K562 (cell line): ENCODE measurements around the gene HCAR3. TPM values are rescaled to one million over a fixed set of nuclear protein-coding genes. Genes with fewer than 3 reads are reported as not detected.

ENCODE experiments used
- CTCF ChIP-seq, 3 experiments: IDR thresholded peaks in 2 of 3; conservative IDR thresholded peaks in 1 of 3; 2 replicates each; pipeline ENCODE4 v1.5.1; 2011 to 2012; ENCODE audit warnings: low read length in 3 of 3, mild to moderate bottlenecking in 3 of 3, control low read depth in 2 of 3, improper control_type of control experiment in 1 of 3, inconsistent platforms in 1 of 3, low read depth in 1 of 3, mixed read lengths in 1 of 3, moderate library complexity in 1 of 3; ENCODE audit not compliant: insufficient read depth in 2 of 3
- EGR1 ChIP-seq: fragments of 450-650 bp; conservative IDR thresholded peaks from 2 replicates; pipeline ENCODE4 v1.6.1; 2017; ENCODE audit warnings: mild to moderate bottlenecking
- ETV6 ChIP-seq, 3 experiments: fragments of 150-350 bp in 1 of 3; sonication (generic) in 1 of 3; formaldehyde crosslinking in 1 of 3; IDR thresholded peaks; 2 replicates each; pipeline versions ENCODE4 v1.6.1 to v1.8.0; 2014 to 2022; ENCODE audit warnings: borderline replicate concordance in 2 of 3, low read depth in 2 of 3, antibody characterized with exemption in 1 of 3, low read length in 1 of 3, mild to moderate bottlenecking in 1 of 3, missing genetic modification reagents in 1 of 3
- GATAD2B ChIP-seq: fragments of 450-650 bp; IDR thresholded peaks from 2 replicates; pipeline ENCODE4 v1.6.1; 2017; ENCODE audit warnings: mild to moderate bottlenecking, borderline replicate concordance
- HDGF ChIP-seq: fragments of 450-650 bp; IDR thresholded peaks from 2 replicates; pipeline ENCODE4 v1.6.1; 2016
- HOMEZ ChIP-seq: fragments of 250-450 bp; sonication (Bioruptor Pico); IDR thresholded peaks from 2 replicates; pipeline ENCODE4 v1.4.0; 2020; ENCODE audit warnings: mild to moderate bottlenecking, moderate library complexity
- MTA1 ChIP-seq: fragments of 450-650 bp; IDR thresholded peaks from 2 replicates; pipeline ENCODE4 v1.6.1; 2017; ENCODE audit warnings: borderline replicate concordance
- NBN ChIP-seq: fragments of 450-650 bp; IDR thresholded peaks from 2 replicates; pipeline ENCODE4 v1.6.1; 2016; ENCODE audit warnings: low read depth, mild to moderate bottlenecking
- POLR3G ChIP-seq: IDR thresholded peaks from 2 replicates; pipeline ENCODE4 v1.6.1; 2011; ENCODE audit not compliant: insufficient read length, insufficient replicate concordance; ENCODE audit errors: extremely low read depth
- PRDM10 ChIP-seq: fragments of 450-650 bp; IDR thresholded peaks from 2 replicates; pipeline ENCODE4 v1.6.1; 2018; ENCODE audit not compliant: partially characterized antibody
- RBM14 ChIP-seq: fragments of 200-400 bp; formaldehyde crosslinking; IDR thresholded peaks from 2 replicates; pipeline ENCODE4 v1.6.1; 2018; ENCODE audit warnings: low read depth, mild to moderate bottlenecking, low read length, moderate library complexity, borderline replicate concordance; ENCODE audit not compliant: insufficient read depth
- YY1 ChIP-seq, 3 experiments: IDR thresholded peaks; 2 replicates each; pipeline ENCODE4 v1.6.1; 2011; ENCODE audit warnings: low read length in 2 of 3, mild to moderate bottlenecking in 2 of 3, moderate library complexity in 2 of 3, borderline replicate concordance in 1 of 3, control low read depth in 1 of 3, low read depth in 1 of 3; ENCODE audit not compliant: insufficient read depth in 3 of 3, insufficient replicate concordance in 2 of 3, control insufficient read depth in 1 of 3, insufficient read length in 1 of 3; ENCODE audit errors: extremely low read depth in 1 of 3
- ZNF3 ChIP-seq: fragments of 250-450 bp; sonication (Bioruptor Pico); IDR thresholded peaks from 2 replicates; pipeline ENCODE4 v1.5.0; 2021; ENCODE audit warnings: mild to moderate bottlenecking, moderate library complexity
- ZNF77 ChIP-seq: fragments of 250-450 bp; sonication (Bioruptor Pico); IDR thresholded peaks from 2 replicates; pipeline ENCODE4 v1.5.0; 2020
- ZNF780A ChIP-seq: fragments of 250-450 bp; sonication (Bioruptor Pico); IDR thresholded peaks from 2 replicates; pipeline ENCODE4 v1.5.0; 2021; ENCODE audit warnings: mild to moderate bottlenecking
- polyA plus RNA-seq, 8 experiments: library from polyadenylated mRNA; depleted of rRNA in 4 of 8; stranded (reverse) in 5 of 8; unstranded in 3 of 8; fragments of >200 nt; fragmentation: Nextera tagmentation in 2 of 8; fragmentation: Illumina TruSeq in 1 of 8; extraction: Ambion mirVana in 2 of 8; extraction: Trizol in 1 of 8; gene quantifications; 2 replicates each; pipeline versions ENCODE4 v1.2.1 to v1.2.3, GENCODE V29; 2011 to 2014; ENCODE audit warnings: inconsistent platforms in 1 of 8, missing spikeins in 1 of 8
- total RNA-seq, 7 experiments: library from RNA; depleted of rRNA in 6 of 7; stranded (reverse); fragments of >200 nt in 6 of 7; fragmentation: Illumina TruSeq in 2 of 7; extraction: Trizol in 2 of 7; gene quantifications; 2 replicates each; pipeline versions ENCODE4 v1.2.1 to v1.2.3, GENCODE V29; 2011 to 2021; ENCODE audit warnings: low replicate concordance in 1 of 7
- TF ChIP-seq, protein P1 (sequence below): sonication (generic); IDR thresholded peaks from 2 replicates; pipeline ENCODE4 v1.6.1; 2016

The HCAR3 gene
- total and polyA plus RNA-seq, 9 of the 15 experiments (the other 6 are each of a cell fraction or from before 2014, with no cell fraction given): not detected

GRCh38 chr12:122752464-122753318, 36.1 kb upstream of the HCAR3 start, which contains the start of gene DENR (continued):
- TF ChIP-seq CTCF (IDR thresholded peaks at IDR 0.05 in 2 of 3, conservative IDR thresholded peaks at IDR 0.05 in 1 of 3; ENCODE audit: insufficient read depth in 2 of 3, low read depth in 1 of 3, low read length in 3 of 3): peak; percentile 96 to 98 (median 98)
- TF ChIP-seq ZNF780A (CRISPR knock-in tag): no peak
- TF ChIP-seq, protein P1, sequence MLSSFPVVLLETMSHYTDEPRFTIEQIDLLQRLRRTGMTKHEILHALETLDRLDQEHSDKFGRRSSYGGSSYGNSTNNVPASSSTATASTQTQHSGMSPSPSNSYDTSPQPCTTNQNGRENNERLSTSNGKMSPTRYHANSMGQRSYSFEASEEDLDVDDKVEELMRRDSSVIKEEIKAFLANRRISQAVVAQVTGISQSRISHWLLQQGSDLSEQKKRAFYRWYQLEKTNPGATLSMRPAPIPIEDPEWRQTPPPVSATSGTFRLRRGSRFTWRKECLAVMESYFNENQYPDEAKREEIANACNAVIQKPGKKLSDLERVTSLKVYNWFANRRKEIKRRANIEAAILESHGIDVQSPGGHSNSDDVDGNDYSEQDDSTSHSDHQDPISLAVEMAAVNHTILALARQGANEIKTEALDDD: peak; percentile 92
- 0 out of 2 replicates have a peak, but pooled peaks have one; percentile 32 for TF ChIP-seq GATAD2B
- TF ChIP-seq EGR1: peak; percentile 99
- 0 out of 2 replicates have a peak, but pooled peaks have one; percentile 35 for TF ChIP-seq RBM14
- TF ChIP-seq YY1 (IDR thresholded peaks at IDR 0.05; ENCODE audit: borderline replicate concordance in 1 of 3, control insufficient read depth in 1 of 3, extremely low read depth in 1 of 3, insufficient read depth in 3 of 3, insufficient read length in 1 of 3, insufficient replicate concordance in 2 of 3, low read depth in 1 of 3, low read length in 2 of 3): peak in 2 of 3 experiments; percentile 41 to 44
- TF ChIP-seq ETV6 (IDR thresholded peaks at IDR 0.05; ENCODE audit: borderline replicate concordance in 1 of 2, low read depth in 2 of 2, low read length in 1 of 2): 0 out of 4 replicates have a peak, but pooled peaks of 1 of the 2 experiments have one; percentile 35
- TF ChIP-seq ETV6 (CRISPR knock-in tag; IDR thresholded peaks at IDR 0.05; ENCODE audit: borderline replicate concordance): no peak
- TF ChIP-seq HDGF: 0 out of 2 replicates have a peak, but pooled peaks have one; percentile 65
- TF ChIP-seq ZNF77 (CRISPR knock-in tag): no peak
- TF ChIP-seq NBN: 0 out of 2 replicates have a peak, but pooled peaks have one; percentile 35
- TF ChIP-seq HOMEZ: no peak
- no peak for TF ChIP-seq ZNF3
- peak; percentile 49 for TF ChIP-seq PRDM10
- TF ChIP-seq MTA1: peak; percentile 28; the same call in 1 of the 2 replicates
- no peak for TF ChIP-seq POLR3G
